Measurements from ENCODE around the gene NDUFAB1.

NDUFAB1 gene

GRCh38 chr16:23539984-23540816 lies 55.9 kb downstream of the NDUFAB1 start:
- Mint-ChIP-seq H3K36me3 (ENCODE audit: low read depth) (peaks cover 22% of the 10 kb centered on the region), H3K9me3 (no peaks in the 10 kb centered on the region), H3K4me1 (no peaks in the 10 kb centered on the region), H3K4me3 (no peak overlapping the region), H3K27ac (no peak overlapping the region), H3K27me3 (ENCODE audit: low read depth, poor library complexity) (no peaks in the 10 kb centered on the region)
- no peak for DNase-seq
- no peak for TF ChIP-seq CTCF (IDR thresholded peaks at IDR 0.05)

DNA sequence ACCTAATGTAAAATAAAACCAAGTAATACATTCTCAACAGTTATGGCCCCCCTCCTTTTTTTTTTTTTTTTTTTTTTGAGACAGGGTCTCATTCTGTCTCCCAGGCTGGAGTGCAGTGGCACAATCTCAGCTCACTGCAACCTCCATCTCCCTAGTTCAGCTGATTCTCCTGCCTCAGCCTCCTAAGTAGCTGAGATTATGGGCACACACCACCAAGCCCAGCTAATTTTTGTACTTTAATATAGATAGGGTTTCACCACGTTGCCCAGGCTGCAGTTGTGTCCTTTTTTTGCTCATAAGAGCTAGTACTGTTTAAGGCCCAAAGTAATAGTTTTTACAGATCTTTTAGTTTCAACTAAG lies 57.2 kb downstream of the NDUFAB1 start:
- peaks cover 22% of the 10 kb centered on the region for H3K36me3 Mint-ChIP-seq (ENCODE audit: low read depth)
- H3K9me3 Mint-ChIP-seq = no peaks in the 10 kb centered on the region
- DNase-seq = no peak

GRCh38 chr16:23537390-23537789 lies 58.7 kb downstream of the NDUFAB1 start:
- Mint-ChIP-seq H3K9me3 (no peaks in the 10 kb centered on the region), H3K27me3 (ENCODE audit: low read depth, poor library complexity) (no peaks in the 10 kb centered on the region), H3K36me3 (ENCODE audit: low read depth) (peaks cover 22% of the 10 kb centered on the region), H3K4me3 (no peak overlapping the region), H3K4me1 (no peaks in the 10 kb centered on the region), H3K27ac (no peak overlapping the region)
- no peak for DNase-seq
- no peak for TF ChIP-seq CTCF (IDR thresholded peaks at IDR 0.05)

More for the DNA sequence above, 57.2 kb downstream of the NDUFAB1 start:
- Mint-ChIP-seq H3K27ac (no peak overlapping the region), H3K27me3 (ENCODE audit: low read depth, poor library complexity) (no peaks in the 10 kb centered on the region), H3K4me1 (no peaks in the 10 kb centered on the region), H3K4me3 (no peak overlapping the region)
- TF ChIP-seq CTCF (IDR thresholded peaks at IDR 0.05) = no peak

DNA sequence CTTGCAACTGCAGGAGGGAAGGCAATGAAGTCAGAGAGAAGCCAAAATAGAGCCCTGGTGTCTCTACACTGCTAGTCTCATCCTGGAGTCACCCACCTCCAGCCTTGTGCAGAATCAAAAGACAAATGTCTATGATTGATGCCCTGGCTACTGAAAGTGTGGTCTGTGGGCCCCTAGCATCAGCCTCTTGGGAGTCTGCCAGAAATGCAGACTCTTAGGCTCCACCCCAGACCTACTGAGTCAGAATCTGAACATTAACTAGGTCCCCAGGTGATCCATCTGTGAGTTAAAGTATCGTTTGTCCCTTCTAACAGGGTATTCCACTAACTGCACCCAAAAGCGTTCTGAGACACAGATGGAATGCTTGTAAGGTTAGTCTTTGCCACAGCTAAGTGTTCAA lies 60.2 kb downstream of the NDUFAB1 start:
- H3K27ac Mint-ChIP-seq = no peak overlapping the region
- no peak overlapping the region for H3K4me3 Mint-ChIP-seq
- no peak for TF ChIP-seq CTCF (IDR thresholded peaks at IDR 0.05)
- H3K36me3 Mint-ChIP-seq (ENCODE audit: low read depth) = peaks cover 15% of the 10 kb centered on the region
- no peaks in the 10 kb centered on the region for H3K9me3 Mint-ChIP-seq
- H3K27me3 Mint-ChIP-seq (ENCODE audit: low read depth, poor library complexity) = no peaks in the 10 kb centered on the region
- no peaks in the 10 kb centered on the region for H3K4me1 Mint-ChIP-seq
- no peak for DNase-seq

DNA sequence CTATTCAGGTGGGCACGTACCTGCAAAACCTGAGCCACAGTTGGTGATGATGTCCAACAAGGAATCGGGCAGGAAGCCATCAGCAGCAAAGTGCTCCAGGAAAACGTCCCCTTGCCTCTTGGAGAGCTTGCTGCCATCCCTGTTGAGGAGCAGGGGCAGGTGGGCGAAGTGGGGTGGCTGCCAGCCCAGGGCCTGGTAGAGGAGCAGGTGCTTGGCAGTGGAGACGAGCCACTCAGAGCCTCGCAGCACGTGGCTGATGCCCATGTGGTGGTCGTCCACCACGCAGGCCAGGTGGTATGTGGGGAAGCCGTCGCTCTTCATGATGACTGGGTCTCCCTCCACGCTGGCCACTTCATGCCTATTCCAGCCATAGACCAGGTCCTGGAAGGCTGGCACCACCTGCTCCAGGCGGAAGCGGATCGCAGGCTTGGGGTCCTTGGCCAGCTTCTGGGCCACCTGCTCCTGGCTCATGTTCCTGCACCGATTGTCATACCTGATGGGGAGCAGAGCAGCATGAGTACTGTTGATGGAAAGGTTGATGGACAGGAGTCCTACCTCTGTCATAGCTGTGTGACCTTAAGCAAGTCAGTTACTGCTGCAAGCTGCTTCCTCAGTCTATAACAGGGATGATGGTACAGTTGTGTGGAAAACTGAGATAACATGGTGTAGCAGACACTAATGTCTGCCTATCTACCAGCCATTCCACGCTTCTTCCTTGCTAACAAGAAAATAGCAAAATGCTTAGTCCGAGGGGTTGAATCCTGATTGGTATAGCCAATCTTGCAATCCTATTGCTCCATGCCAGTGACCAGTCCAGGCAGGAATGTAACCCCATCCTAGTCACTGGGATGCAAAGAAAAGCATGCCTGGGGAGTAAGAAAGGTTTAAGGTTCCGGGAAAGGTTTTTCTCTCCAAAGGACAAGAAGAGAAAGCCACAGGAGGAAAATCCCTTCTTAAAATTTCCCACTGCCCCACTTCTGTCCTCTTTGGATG lies 61.0 kb downstream of the NDUFAB1 start:
- no peak overlapping the region for H3K4me3 Mint-ChIP-seq
- no peaks in the 10 kb centered on the region for H3K4me1 Mint-ChIP-seq
- H3K9me3 Mint-ChIP-seq = no peaks in the 10 kb centered on the region
- H3K27me3 Mint-ChIP-seq (ENCODE audit: low read depth, poor library complexity) = no peaks in the 10 kb centered on the region
- no peak for DNase-seq
- no peak for TF ChIP-seq CTCF (IDR thresholded peaks at IDR 0.05)
- H3K27ac Mint-ChIP-seq = no peak overlapping the region
- H3K36me3 Mint-ChIP-seq (ENCODE audit: low read depth) = peaks cover 14% of the 10 kb centered on the region

Measured in nephron progenitor cell (in vitro differentiated cells).